Endothelial cell of umbilical vein (primary cell): ENCODE results near the gene LEUTX. TPM values are rescaled to one million over a fixed set of nuclear protein-coding genes. Genes with fewer than 3 reads are reported as not detected.

Experiments
- BruUV-seq: library from RNA; stranded (reverse); fragments of 400-500 nt; replicated peaks from 2 replicates; lab custom pipeline; 2021; lab: Mats Ljungman, UMichigan
- CTCF ChIA-PET: fragments of 300-600, 350-600 bp; sonication (Branson Sonifier 250); formaldehyde crosslinking; loops from one replicate; lab custom pipeline; 2021; ENCODE audit warnings: antibody characterized with exemption, inconsistent platforms; lab: Charles Lee
- POLR2A ChIA-PET: fragments of 300-600, 350-600 bp; sonication (Branson Sonifier 250); formaldehyde crosslinking; loops from one replicate; lab custom pipeline; 2021; ENCODE audit warnings: antibody characterized with exemption, inconsistent platforms; lab: Charles Lee
- DNase-seq: peaks from one replicate; pipeline ENCODE4 v3.0.0-alpha.2; 2011; ENCODE audit warnings: low read depth, low spot score
- FAIRE-seq: peaks from 2 replicates; lab custom pipeline; 2011; peaks lifted over from hg19 to GRCh38; lab: Jason Lieb, UNC
- H2AFZ ChIP-seq: 2 replicates; pipeline ENCODE4 v1.6.0; 2012; ENCODE audit warnings: low read depth, low read length, control low read depth, inconsistent platforms
- H3K27ac ChIP-seq: 2 replicates; pipeline ENCODE4 v1.5.1; 2011; ENCODE audit warnings: low read depth, mild to moderate bottlenecking, control low read depth, low read length, moderate library complexity; ENCODE audit not compliant: insufficient read depth
- H3K27me3 ChIP-seq, 2 experiments: 2 replicates each; pipeline versions ENCODE4 v1.6.0 to v1.6.1; 2011; ENCODE audit warnings: low read length in 2 of 2, mixed read lengths in 1 of 2; ENCODE audit not compliant: control insufficient read depth in 2 of 2, insufficient read depth in 2 of 2
- H3K36me3 ChIP-seq, 2 experiments: 2 replicates in 1 of 2; 3 replicates in 1 of 2; pipeline ENCODE4 v1.5.1; 2011; ENCODE audit warnings: low read length in 2 of 2, mild to moderate bottlenecking in 1 of 2, moderate library complexity in 1 of 2; ENCODE audit not compliant: control insufficient read depth in 2 of 2, insufficient read depth in 2 of 2; ENCODE audit errors: extremely low read depth in 1 of 2
- H3K4me1 ChIP-seq: 3 replicates; pipeline ENCODE4 v1.5.1; 2011; ENCODE audit warnings: mild to moderate bottlenecking, low read length; ENCODE audit not compliant: control insufficient read depth, insufficient read depth; ENCODE audit errors: extremely low read depth
- H3K4me2 ChIP-seq: 2 replicates; pipeline ENCODE4 v1.6.1; 2011; ENCODE audit warnings: low read length, control low read depth, mixed read lengths; ENCODE audit not compliant: insufficient read depth
- H3K4me3 ChIP-seq, 3 experiments: fragments of 200-600 bp in 1 of 3; sonication (generic), shearing (Covaris generic) in 1 of 3; replicated peaks in 1 of 3; 2 replicates each; pipeline ENCODE4 v1.5.1; 2011 to 2016; ENCODE audit warnings: control low read depth in 3 of 3, low read length in 3 of 3, mild to moderate bottlenecking in 2 of 3, inconsistent platforms in 1 of 3, low read depth in 1 of 3, moderate library complexity in 1 of 3; ENCODE audit not compliant: insufficient read depth in 1 of 3
- H3K79me2 ChIP-seq: 2 replicates; pipeline ENCODE4 v1.6.0; 2012; ENCODE audit warnings: low read length, inconsistent platforms; ENCODE audit not compliant: control insufficient read depth, insufficient read depth
- H3K9ac ChIP-seq: replicated peaks from 2 replicates; pipeline ENCODE3; 2011; ENCODE audit warnings: low read length, control low read depth; ENCODE audit not compliant: insufficient read depth; ENCODE audit errors: extremely low read depth
- H3K9me1 ChIP-seq: replicated peaks from 3 replicates; pipeline ENCODE4 v1.6.0; 2011; ENCODE audit warnings: mild to moderate bottlenecking, low read length; ENCODE audit not compliant: control insufficient read depth, insufficient read depth; ENCODE audit errors: extremely low read depth
- H3K9me3 ChIP-seq: replicated peaks from 2 replicates; pipeline ENCODE4 v1.5.1; 2012; ENCODE audit warnings: low read length, inconsistent platforms; ENCODE audit not compliant: control insufficient read depth, insufficient read depth
- H4K20me1 ChIP-seq: replicated peaks from 2 replicates; pipeline ENCODE3; 2011; ENCODE audit warnings: mild to moderate bottlenecking, low read length; ENCODE audit not compliant: control insufficient read depth, insufficient read depth; ENCODE audit errors: extremely low read depth
- CTCF ChIP-seq, 2 donors: IDR thresholded peaks; 1 replicate in 1 of 2; 2 replicates in 1 of 2; pipeline ENCODE4 v1.5.1; 2011; ENCODE audit warnings: low read length in 2 of 2, mild to moderate bottlenecking in 2 of 2, moderate library complexity in 2 of 2, control low read depth in 1 of 2, inconsistent platforms in 1 of 2, low read depth in 1 of 2; ENCODE audit not compliant: insufficient read depth in 1 of 2; ENCODE audit errors: extremely low read depth in 1 of 2
- EZH2 ChIP-seq: IDR thresholded peaks from 2 replicates; pipeline ENCODE4 v1.6.1; 2012; ENCODE audit warnings: borderline replicate concordance, low read depth, mild to moderate bottlenecking, moderate library complexity, low read length, inconsistent platforms; ENCODE audit not compliant: severe bottlenecking
- FOS ChIP-seq: IDR thresholded peaks from 2 replicates; pipeline ENCODE4 v1.6.1; 2011; ENCODE audit warnings: mild to moderate bottlenecking, low read length, moderate library complexity, borderline replicate concordance; ENCODE audit not compliant: insufficient read depth
- GATA2 ChIP-seq: IDR thresholded peaks from 2 replicates; pipeline ENCODE4 v1.7.0; 2011; ENCODE audit warnings: low read depth, mild to moderate bottlenecking, moderate library complexity, mixed read lengths, low read length; ENCODE audit not compliant: insufficient read length, insufficient read depth
- JUN ChIP-seq: IDR thresholded peaks from 2 replicates; pipeline ENCODE4 v1.6.1; 2011; ENCODE audit warnings: borderline replicate concordance, low read depth; ENCODE audit not compliant: insufficient read length, insufficient read depth
- MAX ChIP-seq: IDR thresholded peaks from 2 replicates; pipeline ENCODE4 v1.6.1; 2011; ENCODE audit not compliant: insufficient read depth, insufficient read length
- MYC ChIP-seq: IDR thresholded peaks from one replicate; pipeline ENCODE4 v1.6.1; 2011; ENCODE audit warnings: mild to moderate bottlenecking, low read depth, low read length
- POLR2A ChIP-seq: IDR thresholded peaks from 2 replicates; pipeline ENCODE4 v1.6.1; 2012; ENCODE audit warnings: low read depth, mild to moderate bottlenecking, control low read depth, low read length
- POLR2AphosphoS5 ChIP-seq: IDR thresholded peaks from 2 replicates; pipeline ENCODE4 v1.6.1; 2012; ENCODE audit warnings: low read depth, mild to moderate bottlenecking, control low read depth, low read length, moderate library complexity; ENCODE audit not compliant: insufficient read depth
- dilution Hi-C: fragments of 300-500 bp; cut with MboI; formaldehyde crosslinking; loops from one replicate; pipeline ENCODE4 v1.15.0; 2019; ENCODE audit warnings: low sequenced_read_pairs; ENCODE audit not compliant: extremely low pct_ligation_motif_present
- intact Hi-C: fragments of 100-400 bp; cut with micrococcal nuclease; formaldehyde crosslinking; loops from one replicate; pipeline ENCODE4 v1.10.0; 2022
- polyA plus RNA-seq, 4 experiments: library from polyadenylated mRNA; depleted of rRNA in 3 of 4; stranded (reverse) in 3 of 4; unstranded in 1 of 4; fragments of >200 nt; gene quantifications; 2 replicates each; pipeline versions ENCODE4 v1.2.1 to v1.2.3, GENCODE V29; 2011 to 2012; ENCODE audit warnings: missing spikeins in 1 of 4
- total RNA-seq: library from RNA; stranded (reverse); gene quantifications from 2 replicates; pipeline ENCODE4 v1.2.3, GENCODE V29; 2021

LEUTX gene
- total and polyA plus RNA-seq, 2 donors (not counting 3 experiments of a cell fraction or from before 2014, with no cell fraction given): not detected

- no peaks in the 10 kb centered on the region for H3K36me3 ChIP-seq
- H3K9me3 ChIP-seq: no peaks in the 10 kb centered on the region
- no peak overlapping the region for H3K27ac ChIP-seq
- ChIA-PET CTCF (interaction anchor here (1.2 to 4.6 kb wide), 5 partner anchors 11 to 217 kb away, joined by 3 to 31 read pairs (median 6); partner anchors contain the start of gene FBL), POLR2A (no interaction called here)
- FAIRE-seq: no peak
- dilution Hi-C loops: no loop called here
- no peak overlapping the region for H2AFZ ChIP-seq
- no peaks in the 10 kb centered on the region for H3K79me2 ChIP-seq
- H3K9ac ChIP-seq: no peak overlapping the region
- intact Hi-C loops: no loop called here
- H3K4me1 ChIP-seq: no peaks in the 10 kb centered on the region
- no peak overlapping the region for H3K4me2 ChIP-seq
- H3K4me3 ChIP-seq: no peak overlapping the region
- H4K20me1 ChIP-seq: no peaks in the 10 kb centered on the region
- TF ChIP-seq MAX: no peak
- TF ChIP-seq CTCF (IDR thresholded peaks at IDR 0.05; ENCODE audit: extremely low read depth in 1 of 2, insufficient read depth in 1 of 2, low read depth in 1 of 2, low read length in 2 of 2): no peak
- no peak for TF ChIP-seq JUN
- TF ChIP-seq FOS: no peak
- TF ChIP-seq EZH2: no peak
- TF ChIP-seq MYC: no peak
- TF ChIP-seq GATA2: no peak
- no peak for TF ChIP-seq POLR2AphosphoS5
- no peak for TF ChIP-seq POLR2A
- no peaks in the 10 kb centered on the region for H3K27me3 ChIP-seq
- BruUV-seq: no TSS peak
- DNase-seq: no peak
- H3K9me1 ChIP-seq: no peaks in the 10 kb centered on the region
These were observed 9.9 kb upstream of the LEUTX start for GRCh38 chr19:39768786-39769185.
